Smooth muscle cell (in vitro differentiated cells): ENCODE data around the gene JHY. TPM values are rescaled to one million over a fixed set of nuclear protein-coding genes. Genes with fewer than 3 reads are reported as not detected.
A peak's percentile ranks its signal among the peaks of the same experiment; 100 is the strongest.

Source experiments
- DNase-seq: peaks from one replicate; lab custom pipeline; 2025; ENCODE audit not compliant: unreplicated experiment; lab: John Stamatoyannopoulos, UW
- H2AFZ ChIP-seq: fragments of 200-600 bp; sonication (generic); 2 replicates; pipeline ENCODE4 v1.6.0; 2016; ENCODE audit warnings: antibody characterized with exemption, low read depth, mild to moderate bottlenecking
- H3F3A ChIP-seq: fragments of 200-600 bp; sonication (generic); 2 replicates; pipeline ENCODE4 v1.6.0; 2017; ENCODE audit warnings: antibody characterized with exemption, low read depth
- H3K27ac ChIP-seq: fragments of 200-600 bp; sonication (generic); 2 replicates; pipeline ENCODE4 v1.5.1; 2016; ENCODE audit warnings: low read depth, mild to moderate bottlenecking
- H3K27me3 ChIP-seq: fragments of 200-600 bp; sonication (generic); 2 replicates; pipeline ENCODE4 v1.6.1; 2016; ENCODE audit warnings: low read depth, mild to moderate bottlenecking
- H3K36me3 ChIP-seq: fragments of 200-600 bp; sonication (generic); 2 replicates; pipeline ENCODE4 v1.5.1; 2016; ENCODE audit warnings: low read depth
- H3K4me1 ChIP-seq: fragments of 200-600 bp; sonication (generic); 2 replicates; pipeline ENCODE4 v1.5.1; 2016; ENCODE audit warnings: low read depth
- H3K4me2 ChIP-seq: fragments of 200-600 bp; sonication (generic); 2 replicates; pipeline ENCODE4 v1.6.0; 2016; ENCODE audit warnings: mild to moderate bottlenecking
- H3K4me3 ChIP-seq: fragments of 200-600 bp; sonication (generic); 2 replicates; pipeline ENCODE4 v1.5.1; 2016; ENCODE audit warnings: mild to moderate bottlenecking
- H3K79me2 ChIP-seq: fragments of 200-600 bp; sonication (generic); 2 replicates; pipeline ENCODE4 v1.6.0; 2016; ENCODE audit warnings: low read depth, mild to moderate bottlenecking
- H3K9ac ChIP-seq: fragments of 200-600 bp; sonication (generic); 2 replicates; pipeline ENCODE4 v1.6.0; 2016; ENCODE audit warnings: low read depth
- H3K9me3 ChIP-seq: fragments of 200-600 bp; sonication (generic); replicated peaks from 2 replicates; pipeline ENCODE4 v1.5.1; 2016; ENCODE audit warnings: low read depth
- H4K20me1 ChIP-seq: fragments of 200-600 bp; sonication (generic); 2 replicates; pipeline ENCODE4 v1.6.0; 2016; ENCODE audit warnings: low read depth
- WGBS: methylation state at CpG from one replicate; pipeline ENCODE4 v1.1.7; 2016; ENCODE audit warnings: low lambda C conversion rate; 5-methylcytosine and 5-hydroxymethylcytosine counted together
- polyA plus RNA-seq: library from polyadenylated mRNA; unstranded; fragments of >200 nt; fragmentation: Nextera tagmentation; extraction: Ambion mirVana; gene quantifications from 2 replicates; pipeline ENCODE4 v1.2.1, GENCODE V29; 2016
- total RNA-seq: library from RNA; depleted of rRNA; stranded (reverse); fragments of >200 nt; gene quantifications from 2 replicates; pipeline ENCODE4 v1.2.3, GENCODE V29; 2014
- TF ChIP-seq, protein P1 (sequence below): fragments of 200-600 bp; sonication (generic); IDR thresholded peaks from 2 replicates; pipeline ENCODE4 v1.5.1; 2017; ENCODE audit warnings: borderline replicate concordance, mild to moderate bottlenecking, antibody characterized with exemption; ENCODE audit not compliant: insufficient read depth, poor library complexity, severe bottlenecking

The JHY gene
- total and polyA plus RNA-seq, 2 experiments from 2014 or later = 3.7 to 4.6 TPM

DNA sequence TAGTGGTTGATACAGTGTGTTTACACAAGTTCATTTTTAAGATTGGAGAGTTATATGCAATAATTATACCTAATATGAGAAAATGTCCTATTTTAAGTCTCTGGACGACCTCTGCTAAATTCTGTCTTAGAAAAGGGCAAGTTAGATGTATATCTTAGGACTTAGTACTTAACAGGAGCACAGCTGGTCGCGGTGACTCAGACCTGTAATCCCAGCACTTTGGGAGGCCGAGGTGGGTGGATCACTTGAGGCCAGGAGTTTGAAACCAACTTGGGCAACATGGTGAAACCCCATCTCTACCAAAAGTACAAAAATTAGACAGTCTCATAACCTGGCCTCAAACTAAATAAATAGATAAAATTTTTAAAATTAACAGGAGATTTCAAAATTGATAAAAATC is 71.9 kb downstream of the JHY start:
- Histone ChIP-seq H3K9me3 (no peaks in the 10 kb centered on the region), H3K4me1 (peaks cover 20% of the 10 kb centered on the region), H3K4me3 (no peak overlapping the region), H4K20me1 (no peaks in the 10 kb centered on the region), H3K9ac (no peak overlapping the region), H3K36me3 (no peaks in the 10 kb centered on the region), H3K4me2 (no peak overlapping the region), H3K27ac (no peak overlapping the region), H3F3A (no peaks in the 10 kb centered on the region), H2AFZ (no peak overlapping the region), H3K27me3 (no peaks in the 10 kb centered on the region), H3K79me2 (no peaks in the 10 kb centered on the region)
- no peak for DNase-seq
- 56% methylated on average over 4 of the region's 4 CpGs for WGBS
- TF ChIP-seq, protein P1, sequence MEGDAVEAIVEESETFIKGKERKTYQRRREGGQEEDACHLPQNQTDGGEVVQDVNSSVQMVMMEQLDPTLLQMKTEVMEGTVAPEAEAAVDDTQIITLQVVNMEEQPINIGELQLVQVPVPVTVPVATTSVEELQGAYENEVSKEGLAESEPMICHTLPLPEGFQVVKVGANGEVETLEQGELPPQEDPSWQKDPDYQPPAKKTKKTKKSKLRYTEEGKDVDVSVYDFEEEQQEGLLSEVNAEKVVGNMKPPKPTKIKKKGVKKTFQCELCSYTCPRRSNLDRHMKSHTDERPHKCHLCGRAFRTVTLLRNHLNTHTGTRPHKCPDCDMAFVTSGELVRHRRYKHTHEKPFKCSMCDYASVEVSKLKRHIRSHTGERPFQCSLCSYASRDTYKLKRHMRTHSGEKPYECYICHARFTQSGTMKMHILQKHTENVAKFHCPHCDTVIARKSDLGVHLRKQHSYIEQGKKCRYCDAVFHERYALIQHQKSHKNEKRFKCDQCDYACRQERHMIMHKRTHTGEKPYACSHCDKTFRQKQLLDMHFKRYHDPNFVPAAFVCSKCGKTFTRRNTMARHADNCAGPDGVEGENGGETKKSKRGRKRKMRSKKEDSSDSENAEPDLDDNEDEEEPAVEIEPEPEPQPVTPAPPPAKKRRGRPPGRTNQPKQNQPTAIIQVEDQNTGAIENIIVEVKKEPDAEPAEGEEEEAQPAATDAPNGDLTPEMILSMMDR = no peak

DNA sequence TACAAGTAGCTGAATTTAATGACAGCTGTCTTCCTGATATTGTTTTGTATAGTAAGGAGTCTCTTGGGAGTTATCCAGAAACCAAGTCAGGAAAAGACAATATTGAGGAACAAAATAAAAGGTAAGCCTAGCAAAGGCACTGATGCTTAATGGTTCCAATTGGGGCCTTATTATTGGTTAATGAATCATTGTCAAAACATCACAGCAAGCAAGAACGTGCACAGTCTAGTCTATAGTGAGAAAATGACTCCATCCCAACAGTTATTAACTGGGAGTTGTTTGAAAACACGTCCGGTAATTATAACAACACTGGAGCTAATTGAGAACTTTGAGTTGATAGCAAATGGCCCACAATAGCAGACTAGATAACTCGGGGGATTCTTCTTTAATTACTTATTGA is 81.4 kb downstream of the JHY start:
- no peak for DNase-seq
- WGBS = 79% methylated on average over 4 of the region's 4 CpGs
- Histone ChIP-seq H3F3A (no peaks in the 10 kb centered on the region), H3K9ac (no peak overlapping the region), H3K4me3 (no peak overlapping the region), H3K27me3 (peaks cover 51% of the 10 kb centered on the region), H3K9me3 (no peaks in the 10 kb centered on the region), H3K79me2 (no peaks in the 10 kb centered on the region), H2AFZ (no peak overlapping the region), H4K20me1 (no peaks in the 10 kb centered on the region), H3K4me2 (no peak overlapping the region), H3K36me3 (no peaks in the 10 kb centered on the region), H3K4me1 (peaks cover 7% of the 10 kb centered on the region), H3K27ac (no peak overlapping the region)
- TF ChIP-seq, protein P1 = no peak

DNA sequence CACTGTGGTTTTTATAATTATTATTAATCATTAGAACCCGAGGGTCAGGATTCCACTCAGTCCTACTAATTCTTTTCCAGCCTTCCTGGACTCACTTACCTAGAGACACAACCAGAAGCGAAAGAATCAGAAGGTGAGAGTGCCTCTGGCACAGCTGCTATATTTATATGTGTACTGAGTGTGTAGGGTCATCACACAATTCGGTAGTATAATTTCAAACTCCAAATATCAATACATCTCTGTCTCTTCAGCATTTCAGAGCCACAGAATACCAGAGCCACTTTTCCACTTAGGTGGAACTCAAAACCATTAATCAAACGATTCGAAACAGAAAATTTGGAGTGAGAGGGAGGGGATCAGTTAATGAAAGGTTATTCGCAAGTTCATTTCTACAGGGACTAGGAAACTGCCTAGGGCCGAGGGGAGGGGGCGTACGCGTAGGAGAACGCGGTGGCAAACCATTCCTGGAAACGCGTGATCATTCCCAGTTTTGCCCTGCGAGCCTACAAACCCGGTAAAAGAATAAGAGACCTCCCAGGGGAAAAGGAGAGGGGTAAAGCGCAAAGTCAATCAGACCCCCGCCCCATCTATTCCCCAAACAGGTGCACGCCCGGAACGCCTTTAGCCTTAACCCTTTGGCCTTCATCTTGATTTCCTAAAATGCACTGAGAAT is 93.6 kb downstream of the JHY start:
- H3K79me2 ChIP-seq = no peaks in the 10 kb centered on the region
- H3K36me3 ChIP-seq = no peaks in the 10 kb centered on the region
- no peaks in the 10 kb centered on the region for H3K9me3 ChIP-seq
- no peak overlapping the region for H2AFZ ChIP-seq
- H4K20me1 ChIP-seq = no peaks in the 10 kb centered on the region
- 16% methylated on average over 21 of the region's 21 CpGs for WGBS
- TF ChIP-seq, protein P1 = no peak
- H3K4me2 ChIP-seq = peak overlapping the region; percentile 76
- H3K27me3 ChIP-seq = peaks cover 97% of the 10 kb centered on the region
- no peak overlapping the region for H3K4me3 ChIP-seq
- H3F3A ChIP-seq = no peaks in the 10 kb centered on the region
- no peak overlapping the region for H3K9ac ChIP-seq
- H3K27ac ChIP-seq = no peak overlapping the region
- H3K4me1 ChIP-seq = peaks cover 9% of the 10 kb centered on the region
- no peak for DNase-seq
